GM19438 (cell line): ENCODE data around the gene PRR7.

Experiments used
- ATAC-seq: cut with Tn5 transposase; IDR thresholded peaks from one replicate; pipeline ENCODE4 v1.9.1; 2021; ENCODE audit warnings: low read depth; ENCODE audit not compliant: unreplicated experiment

Gene PRR7

GRCh38 chr5:177421062-177421798 is 25.4 kb upstream of the PRR7 start:
- no peak for ATAC-seq

- ATAC-seq, result no peak
Observed at GRCh38 chr5:177423671-177424070, 22.9 kb upstream of the PRR7 start.

GRCh38 chr5:177425196-177425800 is 21.3 kb upstream of the PRR7 start:
- ATAC-seq, result no peak

GRCh38 chr5:177425801-177426565 is 20.6 kb upstream of the PRR7 start:
- ATAC-seq, result peak; percentile 73

GRCh38 chr5:177426566-177427210 is 19.9 kb upstream of the PRR7 start, which contains the start of gene GRK6:
GRK6 (plus strand) TSS chr5:177426676; CDS start chr5:177426846, 170 bp downstream.
- peak; percentile 1 for ATAC-seq

GRCh38 chr5:177427211-177427822 is 19.3 kb upstream of the PRR7 start:
- ATAC-seq, result no peak

GRCh38 chr5:177427919-177428573 is 18.6 kb upstream of the PRR7 start:
- ATAC-seq, result no peak

GRCh38 chr5:177428574-177429217 is 17.9 kb upstream of the PRR7 start:
- ATAC-seq, result no peak

- no peak for ATAC-seq
Observed at GRCh38 chr5:177429248-177430040, 17.2 kb upstream of the PRR7 start.

- no peak for ATAC-seq
Observed at GRCh38 chr5:177430140-177430951, 16.3 kb upstream of the PRR7 start.

- ATAC-seq, result no peak
Observed at GRCh38 chr5:177430972-177431316, 15.7 kb upstream of the PRR7 start.

- ATAC-seq, result peak; percentile 52
Observed at GRCh38 chr5:177431317-177432142, 15.1 kb upstream of the PRR7 start.

GRCh38 chr5:177432143-177432838 is 14.3 kb upstream of the PRR7 start:
- ATAC-seq, result no peak

GRCh38 chr5:177432839-177433657 is 13.6 kb upstream of the PRR7 start:
- no peak for ATAC-seq

GRCh38 chr5:177433658-177434217 is 12.9 kb upstream of the PRR7 start:
- no peak for ATAC-seq
